GM23248 (cell line): ENCODE results near the gene FPR2. TPM values are rescaled to one million over a fixed set of nuclear protein-coding genes. Genes with fewer than 3 reads are reported as not detected.
"Not testable (repeated sequence)": the region's sequence is repeated elsewhere in the genome, so short reads cannot be mapped to it uniquely, and the experiment has no call there.

Experiments used
- DNase-seq: peaks from one replicate; pipeline ENCODE4 v3.0.0-alpha.2; 2015
- H2AFZ ChIP-seq: fragments of 200-600 bp; sonication (generic); 2 replicates; pipeline ENCODE4 v1.6.1; 2016; ENCODE audit warnings: antibody characterized with exemption
- H3F3A ChIP-seq: fragments of 200-600 bp; sonication (generic); 2 replicates; pipeline ENCODE4 v1.6.1; 2016; ENCODE audit warnings: mild to moderate bottlenecking, antibody characterized with exemption, mixed run types; ENCODE audit not compliant: insufficient read depth
- H3K27ac ChIP-seq: fragments of 200-600 bp; sonication (generic); 2 replicates; pipeline ENCODE4 v1.5.1; 2016; ENCODE audit warnings: mild to moderate bottlenecking
- H3K27me3 ChIP-seq: fragments of 200-600 bp; sonication (generic); replicated peaks from 2 replicates; pipeline ENCODE4 v1.6.1; 2016; ENCODE audit warnings: mild to moderate bottlenecking; ENCODE audit not compliant: insufficient read depth
- H3K36me3 ChIP-seq: fragments of 200-600 bp; sonication (generic); 2 replicates; pipeline ENCODE4 v1.6.1; 2016; ENCODE audit warnings: low read depth, mild to moderate bottlenecking
- H3K4me1 ChIP-seq: fragments of 200-600 bp; sonication (generic); 2 replicates; pipeline ENCODE4 v1.6.1; 2016; ENCODE audit warnings: mild to moderate bottlenecking; ENCODE audit not compliant: insufficient read depth
- H3K4me2 ChIP-seq: fragments of 200-600 bp; sonication (generic); one replicate; pipeline ENCODE4 v1.6.1; 2016; ENCODE audit warnings: mild to moderate bottlenecking; ENCODE audit not compliant: unreplicated experiment
- H3K4me3 ChIP-seq: fragments of 200-600 bp; sonication (generic); 2 replicates; pipeline ENCODE4 v1.5.1; 2016; ENCODE audit warnings: mild to moderate bottlenecking
- H3K79me2 ChIP-seq: fragments of 200-600 bp; sonication (generic); 2 replicates; pipeline ENCODE4 v1.6.1; 2016; ENCODE audit warnings: mild to moderate bottlenecking; ENCODE audit not compliant: insufficient read depth
- H3K9ac ChIP-seq: fragments of 200-600 bp; sonication (generic); 2 replicates; pipeline ENCODE4 v1.6.1; 2016; ENCODE audit warnings: mild to moderate bottlenecking
- H3K9me2 ChIP-seq: fragments of 200-600 bp; sonication (generic); 2 replicates; pipeline ENCODE4 v1.6.1; 2016; ENCODE audit warnings: mixed run types, mild to moderate bottlenecking, moderate library complexity; ENCODE audit not compliant: insufficient read depth
- H3K9me3 ChIP-seq: fragments of 200-600 bp; sonication (generic); one replicate; pipeline ENCODE4 v1.6.1; 2017; ENCODE audit warnings: low read depth
- H4K20me1 ChIP-seq: fragments of 200-600 bp; sonication (generic); 2 replicates; pipeline ENCODE4 v1.6.0; 2016; ENCODE audit not compliant: insufficient read depth
- EZH2 ChIP-seq: fragments of 200-600 bp; sonication (generic); IDR thresholded peaks from 2 replicates; pipeline ENCODE4 v1.6.1; 2018; ENCODE audit warnings: antibody characterized with exemption, mild to moderate bottlenecking; ENCODE audit not compliant: insufficient read depth, poor library complexity, severe bottlenecking
- EZH2phosphoT487 ChIP-seq: fragments of 200-600 bp; sonication (generic); IDR thresholded peaks from 2 replicates; pipeline ENCODE4 v1.6.1; 2018; ENCODE audit warnings: antibody characterized with exemption, moderate library complexity, mild to moderate bottlenecking, low read depth; ENCODE audit not compliant: insufficient read depth
- WGBS, 2 experiments: methylation state at CpG; one replicate each; pipeline ENCODE4 v1.1.6; 2015 to 2017; ENCODE audit warnings: low lambda C conversion rate in 2 of 2, low coverage in 1 of 2; ENCODE audit errors: missing lambda C conversion rate in 2 of 2; 5-methylcytosine and 5-hydroxymethylcytosine counted together
- in situ Hi-C: fragments of 300-500 bp; cut with MboI; formaldehyde crosslinking; loops from 2 replicates; pipeline ENCODE4 v1.15.0; 2020
- polyA plus RNA-seq: library from polyadenylated mRNA; unstranded; fragments of >200 nt; fragmentation: Nextera tagmentation; extraction: Ambion mirVana; gene quantifications from 2 replicates; pipeline ENCODE4 v1.2.1, GENCODE V29; 2016
- total RNA-seq: library from RNA; depleted of rRNA; stranded (reverse); fragments of >200 nt; shearing (Covaris generic); gene quantifications from 2 replicates; pipeline ENCODE4 v1.2.3, GENCODE V29; 2014

FPR2 gene
- total and polyA plus RNA-seq, 2 experiments from 2014 or later: not detected

DNA sequence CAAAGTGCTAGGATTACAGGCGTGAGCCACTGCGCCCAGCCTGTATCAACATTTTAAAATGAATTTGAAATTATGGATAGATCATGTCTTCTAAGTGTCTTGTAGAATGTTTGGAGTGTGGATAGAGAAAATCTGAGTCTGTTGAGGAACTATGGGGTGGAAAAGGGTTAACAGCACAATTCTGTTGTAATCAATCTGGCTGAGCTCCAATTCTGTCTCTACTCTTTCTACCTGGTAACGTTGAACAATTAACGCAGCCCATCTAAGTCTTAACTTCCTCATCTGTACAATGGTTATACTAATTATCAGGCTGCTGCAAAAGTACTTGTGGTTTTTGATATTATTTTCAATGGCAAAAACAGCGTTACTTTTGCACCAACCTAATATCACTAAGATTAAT, 4.1 kb downstream of the FPR2 start:
- H3K36me3 ChIP-seq: no peaks in the 10 kb centered on the region
- no peak for DNase-seq
- H3K9ac ChIP-seq: no peak overlapping the region
- peaks cover 7% of the 10 kb centered on the region; the same call in 1 of the 2 replicates for H3K27me3 ChIP-seq
- TF ChIP-seq EZH2phosphoT487 (no peak), EZH2 (no peak)
- WGBS, 2 experiments: 17 to 23% methylated on average over 5 of the region's 5 CpGs
- H3K27ac ChIP-seq: no peak overlapping the region
- H4K20me1 ChIP-seq: no peaks in the 10 kb centered on the region
- no peaks in the 10 kb centered on the region for H3K79me2 ChIP-seq
- in situ Hi-C loops: no loop called here
- no peaks in the 10 kb centered on the region for H3K4me1 ChIP-seq
- H3K9me3 ChIP-seq: no peaks in the 10 kb centered on the region
- H3K4me2 ChIP-seq: no peak overlapping the region
- H2AFZ ChIP-seq: no peak overlapping the region
- H3K4me3 ChIP-seq: no peak overlapping the region
- H3K9me2 ChIP-seq: no peaks in the 10 kb centered on the region
- H3F3A ChIP-seq: no peaks in the 10 kb centered on the region

DNA sequence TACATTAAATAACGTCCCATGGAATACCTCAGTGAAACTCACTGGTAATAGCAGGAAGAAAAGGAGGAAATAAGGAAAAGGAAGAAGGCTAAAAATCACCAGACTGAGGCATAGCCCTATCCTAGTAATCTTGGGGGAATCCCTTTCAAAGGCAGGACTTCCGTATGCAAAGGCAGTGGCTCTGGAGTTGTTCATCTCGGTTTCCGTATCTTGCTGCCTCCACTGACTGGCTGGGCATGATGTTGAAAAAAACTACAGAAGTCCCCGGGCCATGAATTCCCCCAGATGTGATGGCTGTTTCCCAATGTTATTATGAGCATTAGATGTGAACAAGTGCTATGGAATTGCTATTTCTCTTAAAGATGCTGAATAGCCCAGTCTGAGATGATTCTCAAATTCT, 5.5 kb downstream of the FPR2 start:
- TF ChIP-seq EZH2phosphoT487 (no peak), EZH2 (no peak)
- Histone ChIP-seq H3K27ac (no peak overlapping the region), H3K79me2 (no peaks in the 10 kb centered on the region), H3K27me3 (peaks cover 7% of the 10 kb centered on the region; the same call in 1 of the 2 replicates), H4K20me1 (no peaks in the 10 kb centered on the region), H3K9ac (no peak overlapping the region), H3K9me3 (no peaks in the 10 kb centered on the region), H3K4me2 (no peak overlapping the region), H3F3A (no peaks in the 10 kb centered on the region), H2AFZ (no peak overlapping the region), H3K36me3 (no peaks in the 10 kb centered on the region), H3K4me1 (no peaks in the 10 kb centered on the region), H3K9me2 (no peaks in the 10 kb centered on the region), H3K4me3 (no peak overlapping the region)
- 32 to 36% methylated on average over 5 of the region's 5 CpGs for WGBS, 2 experiments
- in situ Hi-C loops: no loop called here
- no peak for DNase-seq

- H3K9me3 ChIP-seq: no peaks in the 10 kb centered on the region
- H3K9me2 ChIP-seq: no peaks in the 10 kb centered on the region
- H2AFZ ChIP-seq: no peak overlapping the region
- no peak for DNase-seq
- in situ Hi-C loops: no loop called here
- 43% methylated on average over 10 of the region's 10 CpGs for WGBS, 2 experiments
- H3K4me3 ChIP-seq: no peak overlapping the region
- H3F3A ChIP-seq: no peaks in the 10 kb centered on the region
- H3K27ac ChIP-seq: no peak overlapping the region
- H3K4me2 ChIP-seq: no peak overlapping the region
- H3K9ac ChIP-seq: no peak overlapping the region
- no peaks in the 10 kb centered on the region for H3K79me2 ChIP-seq
- no peaks in the 10 kb centered on the region; the same call in 1 of the 2 replicates for H3K27me3 ChIP-seq
- TF ChIP-seq EZH2 (no peak), EZH2phosphoT487 (no peak)
- H3K36me3 ChIP-seq: no peaks in the 10 kb centered on the region
- no peaks in the 10 kb centered on the region for H3K4me1 ChIP-seq
- H4K20me1 ChIP-seq: no peaks in the 10 kb centered on the region
These were observed 10.6 kb downstream of the FPR2 start for GRCh38 chr19:51771376-51772130.

DNA sequence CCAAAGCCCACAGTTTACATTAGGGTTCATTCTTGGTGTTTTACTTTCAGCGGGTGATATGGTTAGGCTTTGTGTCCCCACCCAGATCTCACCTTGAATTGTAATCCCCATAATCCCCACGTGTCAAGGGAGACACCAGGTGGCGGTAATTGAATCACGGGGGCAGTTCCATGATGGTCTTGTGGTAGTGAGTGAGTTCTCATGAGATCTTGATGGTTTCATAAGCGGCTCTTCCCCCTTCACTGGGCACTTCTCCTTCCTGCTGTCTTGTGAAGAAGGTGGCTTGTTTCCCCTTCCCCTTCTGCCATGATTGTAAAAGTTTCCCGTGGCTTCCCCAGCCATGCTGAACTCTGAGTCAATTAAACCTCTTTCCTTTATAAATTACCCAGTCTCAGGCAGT, 12.0 kb downstream of the FPR2 start:
- no peak overlapping the region for H3K27ac ChIP-seq
- no peaks in the 10 kb centered on the region for H3K79me2 ChIP-seq
- H3K27me3 ChIP-seq: no peaks in the 10 kb centered on the region; the same call in 1 of the 2 replicates
- H3K36me3 ChIP-seq: no peaks in the 10 kb centered on the region
- H3K9me3 ChIP-seq: no peaks in the 10 kb centered on the region
- no peak overlapping the region for H3K4me2 ChIP-seq
- DNase-seq: no peak
- no peak overlapping the region for H3K4me3 ChIP-seq
- no peaks in the 10 kb centered on the region for H3K9me2 ChIP-seq
- H3K4me1 ChIP-seq: no peaks in the 10 kb centered on the region
- H3F3A ChIP-seq: no peaks in the 10 kb centered on the region
- H2AFZ ChIP-seq: no peak overlapping the region
- no peak overlapping the region for H3K9ac ChIP-seq
- in situ Hi-C loops: no loop called here
- TF ChIP-seq EZH2phosphoT487: no peak
- 44 to 58% methylated on average over 6 of the region's 6 CpGs for WGBS, 2 experiments
- H4K20me1 ChIP-seq: no peaks in the 10 kb centered on the region

GRCh38 chr19:51776561-51776960, 15.6 kb downstream of the FPR2 start:
- H4K20me1 ChIP-seq, H3K36me3 ChIP-seq, H3K9ac ChIP-seq, in situ Hi-C loops, H3K4me3 ChIP-seq, H3K79me2 ChIP-seq, DNase-seq, H3K9me3 ChIP-seq, H3K4me1 ChIP-seq, H3F3A ChIP-seq, H2AFZ ChIP-seq, H3K4me2 ChIP-seq, H3K27ac ChIP-seq, H3K9me2 ChIP-seq: not testable (repeated sequence)
- peaks cover 12% of the 10 kb centered on the region; the same call in 1 of the 2 replicates for H3K27me3 ChIP-seq
- 90 to 98% methylated on average over 1 of the region's 1 CpG for WGBS, 2 experiments
